HCT116 (cell line): Measurements from ENCODE around the gene ZXDC. TPM values are rescaled to one million over a fixed set of nuclear protein-coding genes. Genes with fewer than 3 reads are reported as not detected.

Experiments used
- ATAC-seq: fragments of 200-7000 bp; cut with Tn5 transposase; 2 replicates; pipeline ENCODE4 v1.9.1; 2020; ENCODE audit warnings: mild to moderate bottlenecking, moderate library complexity
- BruUV-seq: library from RNA; stranded (reverse); fragments of 400-500 nt; replicated peaks from 2 replicates; lab custom pipeline; 2021; lab: Mats Ljungman, UMichigan
- CTCF ChIA-PET: fragments of 300-600 bp; sonication (Branson Sonifier 250); formaldehyde crosslinking; loops from one replicate; lab custom pipeline; 2021; ENCODE audit warnings: antibody characterized with exemption; lab: Charles Lee
- POLR2A ChIA-PET: fragments of 300-600, 350-600 bp; sonication (Branson Sonifier 250); formaldehyde crosslinking; loops from one replicate; lab custom pipeline; 2021; ENCODE audit warnings: antibody characterized with exemption; lab: Charles Lee
- RAD21 ChIA-PET, 2 experiments: fragments of 300-600 bp; sonication (Branson Sonifier 250); formaldehyde crosslinking; loops; one replicate each; lab custom pipeline; 2023; ENCODE audit warnings: low total read pairs in 2 of 2; ENCODE audit not compliant: uncharacterized antibody in 2 of 2, unreplicated experiment in 2 of 2, low non-redundant PET in 1 of 2; lab: Charles Lee
- DNase-seq: peaks from one replicate; pipeline ENCODE4 v3.0.0-alpha.2; 2010; ENCODE audit warnings: low read depth, low spot score
- H2AFZ ChIP-seq: fragments of 200-600 bp; shearing (Covaris generic), sonication (generic); 2 replicates; pipeline ENCODE4 v1.6.1; 2017; ENCODE audit warnings: low read depth, mixed run types, mixed read lengths, antibody characterized with exemption, low read length; ENCODE audit not compliant: poor library complexity, severe bottlenecking
- H3K27ac ChIP-seq: 2 replicates; pipeline ENCODE4 v1.5.1; 2012; ENCODE audit warnings: low read depth, low read length
- H3K27me3 ChIP-seq: fragments of 200-600 bp; sonication (generic); 2 replicates; pipeline ENCODE4 v1.6.1; 2016; ENCODE audit warnings: mixed run types, low read length, mixed read lengths; ENCODE audit not compliant: insufficient read depth
- H3K36me3 ChIP-seq, 2 experiments: fragments of 200-500 bp in 1 of 2; fragments of 200-600 bp in 1 of 2; sonication (Bioruptor generic) in 1 of 2; sonication (generic) in 1 of 2; 2 replicates each; pipeline versions ENCODE4 v1.5.1 to v1.6.1; 2014 to 2016; ENCODE audit warnings: low read length in 2 of 2, inconsistent platforms in 1 of 2, mixed read lengths in 1 of 2, mixed run types in 1 of 2; ENCODE audit not compliant: insufficient read depth in 2 of 2, control insufficient read depth in 1 of 2
- H3K4me1 ChIP-seq, 2 experiments: fragments of 200-600 bp in 1 of 2; sonication (generic) in 1 of 2; 2 replicates each; pipeline versions ENCODE4 v1.5.1 to v1.6.1; 2012 to 2017; ENCODE audit warnings: low read length in 2 of 2, inconsistent platforms in 1 of 2, mild to moderate bottlenecking in 1 of 2, mixed read lengths in 1 of 2, mixed run types in 1 of 2, moderate library complexity in 1 of 2; ENCODE audit not compliant: insufficient read depth in 2 of 2, control insufficient read depth in 1 of 2
- H3K4me2 ChIP-seq: fragments of 200-600 bp; sonication (generic); 2 replicates; pipeline ENCODE4 v1.6.1; 2017; ENCODE audit warnings: mixed run types, low read length, mixed read lengths
- H3K4me3 ChIP-seq, 2 experiments: fragments of 200-600 bp in 1 of 2; sonication (generic) in 1 of 2; replicated peaks in 1 of 2; 2 replicates each; pipeline ENCODE4 v1.5.1; 2011 to 2016; ENCODE audit warnings: low read length in 2 of 2, control low read depth in 1 of 2, low read depth in 1 of 2, mild to moderate bottlenecking in 1 of 2, mixed read lengths in 1 of 2, mixed run types in 1 of 2
- H3K79me2 ChIP-seq: fragments of 200-600 bp; sonication (generic); 2 replicates; pipeline ENCODE4 v1.6.1; 2017; ENCODE audit warnings: mild to moderate bottlenecking, mixed run types, low read length, moderate library complexity, mixed read lengths; ENCODE audit not compliant: insufficient read depth
- H3K9ac ChIP-seq: fragments of 200-600 bp; sonication (generic); 2 replicates; pipeline ENCODE4 v1.6.1; 2016; ENCODE audit warnings: low read length, mixed read lengths
- H3K9me2 ChIP-seq: fragments of 200-600 bp; sonication (generic), shearing (Covaris generic); 2 replicates; pipeline ENCODE4 v1.6.1; 2017; ENCODE audit warnings: mixed run types, mild to moderate bottlenecking, moderate library complexity; ENCODE audit not compliant: insufficient read depth
- H3K9me3 ChIP-seq, 2 experiments: fragments of 200-500 bp in 1 of 2; fragments of 200-600 bp in 1 of 2; sonication (Bioruptor generic) in 1 of 2; sonication (generic) in 1 of 2; 2 replicates each; pipeline ENCODE4 v1.6.1; 2014 to 2017; ENCODE audit warnings: low read length in 2 of 2, mixed read lengths in 2 of 2, inconsistent platforms in 1 of 2, low read depth in 1 of 2, mild to moderate bottlenecking in 1 of 2, mixed run types in 1 of 2, moderate library complexity in 1 of 2; ENCODE audit not compliant: control insufficient read depth in 1 of 2, insufficient read depth in 1 of 2
- H4K20me1 ChIP-seq: fragments of 200-600 bp; sonication (generic), shearing (Covaris generic); 2 replicates; pipeline ENCODE4 v1.6.1; 2017; ENCODE audit warnings: mixed run types, mild to moderate bottlenecking, moderate library complexity; ENCODE audit not compliant: insufficient read depth
- ATF3 ChIP-seq: IDR thresholded peaks from 2 replicates; pipeline ENCODE4 v1.6.1; 2012
- CBX3 ChIP-seq: IDR thresholded peaks from 2 replicates; pipeline ENCODE4 v1.6.1; 2012; ENCODE audit warnings: low read depth
- CTCF ChIP-seq, 3 experiments: fragments of 200-600 bp in 1 of 3; sonication (generic) in 1 of 3; IDR thresholded peaks in 2 of 3; conservative IDR thresholded peaks in 1 of 3; 2 replicates each; pipeline ENCODE4 v1.5.1; 2012 to 2017; ENCODE audit warnings: low read depth in 2 of 3, low read length in 2 of 3, antibody characterized with exemption in 1 of 3, borderline replicate concordance in 1 of 3, control low read depth in 1 of 3, mild to moderate bottlenecking in 1 of 3, mixed read lengths in 1 of 3, mixed run types in 1 of 3, moderate library complexity in 1 of 3; ENCODE audit not compliant: insufficient read depth in 1 of 3
- EZH2 ChIP-seq: fragments of 200-600 bp; sonication (generic); IDR thresholded peaks from 2 replicates; pipeline ENCODE4 v1.6.1; 2017; ENCODE audit warnings: antibody characterized with exemption, mixed run types
- FOSL1 ChIP-seq: IDR thresholded peaks from 2 replicates; pipeline ENCODE4 v1.6.1; 2012; ENCODE audit warnings: low read depth
- MAX ChIP-seq: IDR thresholded peaks from 2 replicates; pipeline ENCODE4 v1.6.1; 2012
- POLR2AphosphoS5 ChIP-seq: IDR thresholded peaks from 2 replicates; pipeline ENCODE4 v1.6.1; 2011; ENCODE audit warnings: mild to moderate bottlenecking, low read depth, low read length, moderate library complexity
- RAD21 ChIP-seq: IDR thresholded peaks from 2 replicates; pipeline ENCODE4 v1.6.1; 2012; ENCODE audit warnings: low read depth, mild to moderate bottlenecking
- SIN3A ChIP-seq: IDR thresholded peaks from 2 replicates; pipeline ENCODE4 v1.6.1; 2012; ENCODE audit warnings: low read depth
- SP1 ChIP-seq: IDR thresholded peaks from 2 replicates; pipeline ENCODE4 v1.6.1; 2012; ENCODE audit warnings: low read depth
- ZFX ChIP-seq: fragments of 450-650 bp; IDR thresholded peaks from 2 replicates; pipeline ENCODE4 v1.6.1; 2017
- ZNF274 ChIP-seq: fragments of 200-500 bp; sonication (Bioruptor generic); IDR thresholded peaks from 2 replicates; pipeline ENCODE4 v1.6.1; 2014; ENCODE audit warnings: mild to moderate bottlenecking, low read depth, low read length, inconsistent platforms
- intact Hi-C: fragments of 100-400 bp; cut with micrococcal nuclease; formaldehyde crosslinking; loops from 2 replicates; pipeline ENCODE4 v1.10.0; 2022
- total RNA-seq: library from RNA; stranded (reverse); gene quantifications from one replicate; pipeline ENCODE4 v1.2.1, GENCODE V29; 2021; ENCODE audit not compliant: unreplicated experiment

The ZXDC gene
- total RNA-seq, 1 experiment from 2014 or later, result 29.9 TPM

DNA sequence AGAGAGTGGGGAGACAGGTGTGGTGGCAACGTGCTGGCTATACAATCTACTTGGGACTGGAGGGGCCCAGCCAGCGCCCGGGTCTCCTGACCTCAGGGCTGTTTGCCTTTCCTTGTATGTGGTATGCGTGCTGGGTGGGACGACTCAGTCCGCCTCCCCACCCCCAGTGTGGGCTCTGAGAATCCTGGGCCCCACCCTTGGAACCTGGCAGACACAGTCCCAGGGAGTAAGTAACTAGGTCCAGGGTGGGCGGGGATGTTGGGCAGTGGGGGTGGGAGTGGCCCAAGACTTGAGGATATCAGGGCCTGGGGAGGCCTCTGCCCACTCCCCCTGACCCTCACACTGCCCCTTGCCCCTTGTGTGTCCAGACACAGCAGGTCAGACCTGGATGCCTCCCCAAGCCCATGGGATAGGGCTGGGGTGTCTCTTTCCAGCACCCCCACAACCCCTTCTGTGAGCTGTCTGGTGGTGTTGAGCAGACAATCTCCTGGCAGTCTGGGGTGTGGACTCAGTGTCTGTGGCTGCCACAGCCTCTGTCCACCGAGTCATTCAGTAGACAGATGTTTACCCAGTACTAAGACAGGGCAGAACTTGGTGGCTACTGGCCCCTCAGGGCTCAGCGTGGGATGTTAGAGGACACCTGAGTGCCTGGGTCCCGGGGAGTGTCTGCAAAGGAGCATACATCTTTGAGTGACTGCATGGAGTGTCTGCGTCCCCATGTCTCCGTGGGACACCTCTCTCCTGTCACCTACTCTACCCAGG lies 49.6 kb upstream of the ZXDC start:
- H3K9me3 ChIP-seq, result no peaks in the 10 kb centered on the region
- POLR2A ChIA-PET, result no interaction called here
- CTCF ChIA-PET, result no interaction called here
- H3K27ac ChIP-seq, result no peak overlapping the region
- ATAC-seq, result no peak
- TF ChIP-seq MAX, result no peak
- TF ChIP-seq EZH2, result no peak
- TF ChIP-seq CBX3, result no peak
- TF ChIP-seq FOSL1, result no peak
- TF ChIP-seq ATF3, result no peak
- no peak for TF ChIP-seq SP1
- no peak for TF ChIP-seq RAD21
- TF ChIP-seq CTCF (IDR thresholded peaks at IDR 0.05 in 2 of 3, conservative IDR thresholded peaks at IDR 0.05 in 1 of 3; ENCODE audit: borderline replicate concordance in 1 of 3, insufficient read depth in 1 of 3, low read depth in 2 of 3, low read length in 2 of 3), result no peak
- no peak for TF ChIP-seq ZFX
- no peak for TF ChIP-seq ZNF274
- no peak for TF ChIP-seq SIN3A
- TF ChIP-seq POLR2AphosphoS5, result no peak
- TF ChIP-seq, all 23 proteins: peak for 0
- no peaks in the 10 kb centered on the region for H3K9me2 ChIP-seq
- no peak overlapping the region for H3K9ac ChIP-seq
- BruUV-seq, result no TSS peak
- H2AFZ ChIP-seq, result no peak overlapping the region
- intact Hi-C loops, result loop anchor here (10.0 kb wide), 1 partner anchor 140 kb away; no protein-coding TSS in a partner anchor
- H3K4me2 ChIP-seq, result no peak overlapping the region
- no peaks in the 10 kb centered on the region for H3K79me2 ChIP-seq
- H3K36me3 ChIP-seq, result no peaks in the 10 kb centered on the region
- no peaks in the 10 kb centered on the region for H4K20me1 ChIP-seq
- no peak overlapping the region for H3K4me3 ChIP-seq
- no peaks in the 10 kb centered on the region for H3K27me3 ChIP-seq
- RAD21 ChIA-PET, result no interaction called here
- H3K4me1 ChIP-seq, result peaks cover 4 to 13% of the 10 kb centered on the region in 2 experiments; a peak in 2 of 4 replicates
- DNase-seq, result no peak
